ENCODE data around the gene HEPN1. TPM values are rescaled to one million over a fixed set of nuclear protein-coding genes. Genes with fewer than 3 reads are reported as not detected.
"Not testable (repeated sequence)": the region's sequence is repeated elsewhere in the genome, so short reads cannot be mapped to it uniquely, and the experiment has no call there.

The HEPN1 gene
- total RNA-seq, 1 donor from 2014 or later, result not detected

GRCh38 chr11:124941703-124942102 lies 22.7 kb downstream of the HEPN1 start:
- DNase-seq (ENCODE audit: low read depth), result no peak

DNA sequence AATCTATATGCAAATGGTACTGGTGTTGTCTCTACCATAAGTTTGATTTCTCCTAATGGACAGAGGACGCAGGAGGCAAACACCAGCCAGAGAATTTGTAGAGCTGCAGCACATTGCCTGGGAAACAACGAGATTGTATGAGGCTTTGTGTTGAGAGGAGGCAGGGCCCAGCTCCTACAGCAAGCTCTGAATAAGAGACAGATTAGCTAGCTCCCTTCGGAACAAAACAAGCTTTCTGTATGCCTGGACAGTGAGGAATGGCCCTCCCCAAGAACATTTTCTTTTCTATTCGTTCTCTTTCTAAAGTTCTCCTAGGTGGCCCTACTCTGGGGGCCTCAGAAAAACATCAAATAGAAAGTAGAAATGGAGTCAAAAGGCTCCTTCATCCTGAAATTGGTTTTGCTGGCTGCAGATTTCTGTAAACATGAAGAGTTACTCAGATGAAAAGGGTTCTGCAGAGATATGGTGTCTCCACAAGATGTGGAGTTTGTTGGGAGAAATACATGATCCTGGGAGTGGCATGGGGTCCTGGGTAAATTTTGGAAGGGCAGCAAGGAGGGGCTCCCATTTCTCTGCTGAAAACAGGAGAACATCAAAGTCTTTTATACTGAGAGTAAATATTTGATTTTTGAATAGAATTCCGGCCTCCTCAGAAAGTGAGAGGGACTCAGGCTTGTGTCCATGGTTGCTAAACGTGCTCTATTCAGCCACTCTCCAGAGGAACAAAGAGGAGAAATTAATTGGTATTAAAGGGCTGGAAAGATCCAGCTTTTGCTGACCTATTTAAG lies 23.6 kb downstream of the HEPN1 start:
- DNase-seq (ENCODE audit: low read depth), result no peak

- DNase-seq (ENCODE audit: low read depth), result no peak
Observed at GRCh38 chr11:124943254-124943616, 24.2 kb downstream of the HEPN1 start.

DNA sequence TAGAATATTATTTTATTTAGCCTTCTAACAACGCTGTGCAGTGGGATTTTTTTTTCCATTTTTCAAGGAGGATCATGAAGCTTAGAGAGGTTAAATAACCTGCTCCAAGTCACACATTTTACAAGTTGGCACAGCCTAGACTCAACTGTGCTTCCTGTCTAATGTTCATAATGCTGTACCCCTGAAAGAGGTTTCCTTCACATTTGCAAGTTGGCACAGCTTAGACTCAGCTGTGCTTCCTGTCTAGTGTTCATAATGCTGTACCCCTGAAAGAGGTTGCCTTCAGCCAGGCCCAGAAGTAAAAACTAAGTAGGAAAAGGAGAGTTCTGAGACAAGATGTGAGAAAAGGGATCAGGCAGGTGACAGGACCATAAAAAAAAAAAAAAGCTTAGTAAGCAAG lies 24.7 kb downstream of the HEPN1 start:
- no peak for DNase-seq (ENCODE audit: low read depth)

DNA sequence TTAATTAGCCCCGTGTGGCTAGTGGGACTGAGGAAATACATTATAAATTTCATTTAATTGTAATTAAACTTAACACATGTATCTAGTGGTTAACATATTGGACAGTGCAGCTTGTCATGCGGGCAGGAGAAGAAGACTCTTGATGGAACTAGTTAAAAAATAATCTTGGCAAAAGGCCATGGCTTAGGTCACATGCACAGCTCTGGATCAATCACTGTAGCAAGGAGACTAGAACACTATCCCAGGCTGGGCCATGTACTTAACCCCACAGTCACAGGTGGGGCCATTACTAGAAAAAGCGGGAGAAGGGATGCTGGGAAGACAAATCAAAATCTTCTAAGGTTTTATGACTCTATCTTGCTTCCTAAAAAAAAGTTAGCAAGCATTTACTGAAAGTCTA lies 25.5 kb downstream of the HEPN1 start:
- no peak for DNase-seq (ENCODE audit: low read depth)

DNA sequence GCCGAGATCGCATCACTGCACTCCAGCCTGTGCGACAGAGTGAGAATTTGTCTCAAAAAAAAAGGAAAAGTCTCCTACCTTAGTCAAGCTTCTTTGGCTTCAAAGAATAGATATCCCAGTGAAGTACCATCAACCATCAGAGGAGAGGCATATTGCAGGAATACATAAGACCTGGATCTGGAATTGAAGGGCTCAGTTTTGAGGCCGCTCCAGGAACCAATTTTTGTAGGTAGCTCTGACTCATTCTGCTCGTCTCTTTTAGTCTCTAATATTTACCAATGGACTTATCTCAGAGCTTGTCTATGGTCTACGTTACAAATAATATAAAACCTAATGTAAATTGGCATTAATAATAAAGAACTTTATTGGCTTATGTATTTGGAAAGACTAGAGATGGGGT lies 26.8 kb downstream of the HEPN1 start:
- DNase-seq (ENCODE audit: low read depth), result no peak

DNA sequence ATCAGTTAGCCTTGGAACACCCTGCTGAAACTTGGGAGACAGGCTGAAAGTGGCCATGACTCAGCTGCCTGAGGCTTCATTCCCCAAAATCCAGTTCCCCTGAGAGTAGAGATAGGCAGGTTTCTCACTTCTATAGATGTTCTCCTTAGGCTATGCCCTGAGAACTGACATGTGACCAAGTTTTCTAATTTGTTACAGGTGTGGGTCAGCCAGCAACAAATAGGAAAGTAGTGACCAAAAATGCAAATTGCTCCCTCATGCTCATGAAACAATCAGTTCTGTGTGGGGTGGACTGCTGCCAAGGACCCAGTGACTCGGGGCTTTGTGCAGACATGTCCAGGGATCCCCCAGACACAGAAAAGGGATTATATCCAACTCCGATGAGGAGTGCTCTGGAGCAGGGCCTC lies 27.7 kb downstream of the HEPN1 start:
- DNase-seq (ENCODE audit: low read depth), result peak; percentile 30

GRCh38 chr11:124950601-124951330 lies 31.7 kb downstream of the HEPN1 start:
- DNase-seq (ENCODE audit: low read depth), result no peak

GRCh38 chr11:124951341-124951740 lies 32.3 kb downstream of the HEPN1 start:
- no peak for DNase-seq (ENCODE audit: low read depth)

- DNase-seq (ENCODE audit: low read depth), result peak; percentile 100
Observed at GRCh38 chr11:124953753-124954589, 34.9 kb downstream of the HEPN1 start, which contains the start of gene CCDC15. CCDC15 (plus strand) TSS chr11:124954202; CDS start chr11:124954733, 531 bp downstream.

- no peak for DNase-seq (ENCODE audit: low read depth)
Observed at GRCh38 chr11:124954590-124954955, 35.5 kb downstream of the HEPN1 start.

DNA sequence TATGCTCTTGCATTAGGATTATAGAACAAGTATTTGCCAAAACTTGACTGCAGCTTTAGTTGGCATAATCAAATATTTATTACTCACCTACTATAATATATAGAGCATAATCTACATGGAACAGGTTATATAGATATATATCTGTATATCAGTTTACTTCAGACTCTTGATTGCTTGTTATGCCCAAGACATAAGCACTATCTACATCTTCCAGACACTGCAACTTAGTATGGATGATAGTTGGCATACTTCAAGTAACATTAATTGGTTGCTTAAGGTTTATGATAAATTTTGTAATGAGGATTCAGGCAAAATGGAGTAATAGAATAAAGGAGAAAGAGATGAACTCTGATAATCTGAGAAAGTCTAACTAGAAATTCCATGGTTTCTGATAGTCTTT lies 36.0 kb downstream of the HEPN1 start:
- no peak for DNase-seq (ENCODE audit: low read depth)

- DNase-seq (ENCODE audit: low read depth), result peak; percentile 83
Observed at GRCh38 chr11:124961972-124962609, 43.0 kb downstream of the HEPN1 start.

- not testable (repeated sequence) for DNase-seq (ENCODE audit: low read depth)
Observed at GRCh38 chr11:124968197-124968596, 49.1 kb downstream of the HEPN1 start.

Other genes with a start within 250 kb of the HEPN1 start
- 14.4 and 14.8 TPM in 2 replicates for gene SIAE, start 245.5 kb upstream of the HEPN1 start, total RNA-seq
- 4.6 and 7.7 TPM in 2 replicates for gene SPA17, start 245.3 kb upstream of the HEPN1 start, total RNA-seq
- not detected in 2 replicates for gene NRGN, start 179.3 kb upstream of the HEPN1 start, total RNA-seq
- gene VSIG2, start 167.0 kb upstream of the HEPN1 start, total RNA-seq, result not detected in 2 replicates
- 0.08 and 0.26 TPM in 2 replicates for gene ESAM, start 157.0 kb upstream of the HEPN1 start, total RNA-seq
- gene MSANTD2, start 118.8 kb upstream of the HEPN1 start, total RNA-seq, result 5.7 and 6.7 TPM in 2 replicates
- 14.1 and 17.0 TPM in 2 replicates for gene ROBO3, start 53.8 kb upstream of the HEPN1 start, total RNA-seq
- 3.4 and 10.5 TPM in 2 replicates for gene ROBO4, start 21.4 kb upstream of the HEPN1 start, total RNA-seq
- not detected in 2 replicates for gene HEPACAM, start 16.8 kb downstream of the HEPN1 start, total RNA-seq
- 1.7 and 1.8 TPM in 2 replicates for gene CCDC15, start 35.0 kb downstream of the HEPN1 start, total RNA-seq
- gene SLC37A2, start 144.1 kb downstream of the HEPN1 start, total RNA-seq, result 0.99 and 1.0 TPM in 2 replicates
- 24.4 and 30.8 TPM in 2 replicates for gene TMEM218, start 192.4 kb downstream of the HEPN1 start, total RNA-seq
- 20.2 and 22.1 TPM in 2 replicates for gene PKNOX2, start 245.5 kb downstream of the HEPN1 start, total RNA-seq